Measurements from ENCODE around the gene CC2D2A.

CC2D2A gene

DNA sequence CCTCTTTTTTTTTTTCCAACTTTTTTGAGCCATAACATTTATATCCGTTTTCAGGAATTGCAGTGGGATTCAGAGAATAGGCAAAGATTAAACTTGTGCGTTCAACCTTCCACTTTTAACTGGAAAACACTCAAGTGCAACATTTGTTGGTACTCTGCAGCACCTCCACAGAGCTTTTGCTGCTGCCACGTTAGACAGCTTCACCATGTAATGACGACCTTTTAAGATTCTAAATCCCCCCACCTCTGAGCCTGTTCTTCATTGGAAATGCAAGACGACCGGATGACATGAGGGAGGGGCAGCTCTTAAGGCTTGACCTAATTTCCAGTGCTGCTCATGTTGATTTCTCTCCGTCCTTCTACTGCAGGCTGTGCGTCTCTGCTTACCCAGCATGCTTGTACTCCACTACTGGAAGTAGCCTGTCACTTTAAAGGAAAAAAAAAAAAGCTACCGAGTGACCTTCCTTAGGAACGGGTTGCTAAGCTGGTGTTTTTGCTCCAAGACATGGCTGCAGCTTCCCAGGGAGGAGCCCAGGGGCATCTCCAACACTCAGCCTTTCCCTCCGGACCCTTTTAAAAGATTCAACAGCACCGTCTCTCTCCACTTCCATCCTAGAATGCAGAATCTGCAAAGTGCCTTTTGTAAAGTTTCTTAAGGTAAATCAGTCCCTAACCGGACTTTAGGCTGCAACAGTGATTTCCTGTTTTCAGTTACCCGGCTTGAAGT lies at the start of gene CC2D2A:
CC2D2A (plus strand) TSS at position 481 of the 726 bp plus-strand sequence. CDS start 6,051 bp downstream, outside the sequence.
- POLR2A ChIA-PET (ENCODE audit: low non-redundant PET): no interaction called here

DNA sequence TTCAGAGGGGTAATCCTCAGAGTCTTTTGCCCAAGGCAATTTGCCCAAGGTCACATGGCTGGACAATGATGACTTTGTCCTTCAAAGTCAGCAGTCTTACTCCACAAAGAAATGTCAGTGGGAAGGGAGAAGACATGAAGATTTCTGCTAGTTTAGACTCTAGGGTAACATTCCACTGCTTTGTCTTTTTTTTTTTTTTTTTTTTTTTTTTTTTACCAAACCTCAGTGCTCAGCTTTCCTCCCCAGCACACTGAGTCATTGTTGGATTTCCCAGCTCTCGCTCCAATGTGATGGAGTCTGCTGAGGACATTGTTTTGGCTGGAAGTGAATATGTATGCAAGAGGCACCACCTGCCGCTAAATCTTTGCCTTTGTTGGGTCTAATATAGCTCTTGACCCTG lies 49.0 kb upstream of the CC2D2A start:
- no peak for DNase-seq (ENCODE audit: low spot score)
- no peak for TF ChIP-seq CTCF (conservative IDR thresholded peaks at IDR 0.05; ENCODE audit: low read depth)
- ChIA-PET CTCF (no interaction called here), POLR2A (ENCODE audit: low non-redundant PET) (no interaction called here)
- no peak overlapping the region for H3K27ac ChIP-seq

More for the DNA sequence above, at the start of gene CC2D2A:
- no peak within 1 kb of the TSS for H3K27ac ChIP-seq
- CTCF ChIA-PET: no interaction called here
- no peak for DNase-seq (ENCODE audit: low spot score)
- TF ChIP-seq CTCF (conservative IDR thresholded peaks at IDR 0.05; ENCODE audit: low read depth): no peak

- CTCF ChIA-PET: no interaction called here
- POLR2A ChIA-PET (ENCODE audit: low non-redundant PET): no interaction called here
Observed at GRCh38 chr4:15423285-15423711, 46.4 kb upstream of the CC2D2A start.

DNA sequence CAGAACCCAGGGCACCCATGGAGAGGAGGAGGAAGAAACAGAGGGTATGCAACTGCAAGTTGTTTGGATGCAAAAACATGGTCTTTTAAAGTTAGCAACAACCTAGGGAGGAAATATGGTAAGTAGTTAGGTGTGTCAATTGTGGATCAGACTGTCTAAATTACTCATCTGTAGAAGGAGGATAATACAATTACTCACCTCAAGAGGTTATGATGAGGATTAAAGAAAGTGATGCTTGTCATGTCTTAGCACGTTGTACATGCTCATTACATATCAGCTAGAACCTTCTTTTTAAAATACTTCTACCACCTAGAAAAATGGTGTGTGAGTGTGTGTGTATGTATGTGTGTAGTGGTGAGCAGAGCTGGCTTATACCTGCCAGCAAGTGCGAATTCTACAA lies 44.2 kb upstream of the CC2D2A start:
- POLR2A ChIA-PET (ENCODE audit: low non-redundant PET): no interaction called here
- H3K27ac ChIP-seq: no peak overlapping the region
- peak; percentile 63 for DNase-seq (ENCODE audit: low spot score)
- CTCF ChIA-PET: no interaction called here
- TF ChIP-seq CTCF (conservative IDR thresholded peaks at IDR 0.05; ENCODE audit: low read depth): no peak

More at GRCh38 chr4:15423285-15423711, 46.4 kb upstream of the CC2D2A start:
- H3K27ac ChIP-seq: no peak overlapping the region
- no peak for TF ChIP-seq CTCF (conservative IDR thresholded peaks at IDR 0.05; ENCODE audit: low read depth)
- no peak for DNase-seq (ENCODE audit: low spot score)

DNA sequence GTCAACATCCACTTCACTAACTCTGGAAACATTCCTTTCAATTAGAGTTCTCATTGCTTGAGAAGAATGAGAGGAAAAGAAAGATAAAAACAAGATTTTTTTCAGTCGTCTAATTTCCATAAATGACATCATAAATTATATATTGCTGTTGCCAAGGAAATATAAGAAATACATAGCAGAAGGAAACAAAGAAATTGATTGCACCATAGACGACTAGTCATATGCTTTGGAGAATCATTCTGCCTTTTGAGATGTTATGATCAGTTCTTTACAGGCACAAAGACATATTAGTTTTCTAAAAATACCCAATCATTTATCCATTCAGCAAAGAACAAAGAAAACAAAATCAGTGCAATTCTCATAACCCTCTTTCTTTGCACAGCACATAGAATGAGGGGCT lies 42.5 kb upstream of the CC2D2A start:
- no peak for TF ChIP-seq CTCF (conservative IDR thresholded peaks at IDR 0.05; ENCODE audit: low read depth)
- CTCF ChIA-PET: interaction anchor here (0.6 kb wide), 1 partner anchor 321 kb away, joined by 4 read pairs; no protein-coding TSS in a partner anchor
- no peak for DNase-seq (ENCODE audit: low spot score)
- POLR2A ChIA-PET (ENCODE audit: low non-redundant PET): no interaction called here
- H3K27ac ChIP-seq: no peak overlapping the region

- no peak for TF ChIP-seq CTCF (conservative IDR thresholded peaks at IDR 0.05; ENCODE audit: low read depth)
- no peak within 1 kb of the TSS for H3K27ac ChIP-seq
- CTCF ChIA-PET: no interaction called here
- POLR2A ChIA-PET (ENCODE audit: low non-redundant PET): no interaction called here
- DNase-seq (ENCODE audit: low spot score): no peak
Observed at GRCh38 chr4:15427701-15428100, 42.0 kb upstream of the CC2D2A start, which contains the start of gene C1QTNF7. TSS of gene C1QTNF7 (plus strand) at chr4:15428033. CDS start at chr4:15435744, 7,711 bp downstream.

Measured in RWPE1 (cell line).